CD4-positive, alpha-beta T cell treated with Interleukin-10 for 1 hour (primary cell): ENCODE measurements around the gene VWDE.
"Not testable (repeated sequence)": the region's sequence is repeated elsewhere in the genome, so short reads cannot be mapped to it uniquely, and the experiment has no call there.

ENCODE experiments used
- DNase-seq: peaks from one replicate; pipeline ENCODE4 v3.0.0-alpha.2; 2020

Gene VWDE

GRCh38 chr7:12403287-12404181 is at the start of gene VWDE:
TSS of gene VWDE (minus strand) at chr7:12403865. CDS start at chr7:12403716, 149 bp downstream.
- peak; percentile 35 for DNase-seq

GRCh38 chr7:12453136-12453535 is 49.5 kb upstream of the VWDE start:
- not testable (repeated sequence) for DNase-seq

- no peak for DNase-seq
Measured at GRCh38 chr7:12450615-12451014, 47.0 kb upstream of the VWDE start.

GRCh38 chr7:12444785-12445184 is 41.1 kb upstream of the VWDE start:
- no peak for DNase-seq

- no peak for DNase-seq
Measured at GRCh38 chr7:12440229-12440628, 36.6 kb upstream of the VWDE start.

- DNase-seq = no peak
Measured at GRCh38 chr7:12436896-12437535, 33.4 kb upstream of the VWDE start.

GRCh38 chr7:12436126-12436525 is 32.5 kb upstream of the VWDE start:
- DNase-seq = no peak

GRCh38 chr7:12434012-12434642 is 30.5 kb upstream of the VWDE start:
- DNase-seq = no peak

- no peak for DNase-seq
Measured at GRCh38 chr7:12431886-12432556, 28.4 kb upstream of the VWDE start.

- DNase-seq = no peak
Measured at GRCh38 chr7:12425311-12425710, 21.6 kb upstream of the VWDE start.

GRCh38 chr7:12423997-12424745 is 20.5 kb upstream of the VWDE start:
- no peak for DNase-seq

GRCh38 chr7:12423355-12423996 is 19.8 kb upstream of the VWDE start:
- DNase-seq = no peak

- DNase-seq = no peak
Measured at GRCh38 chr7:12422554-12423320, 19.1 kb upstream of the VWDE start.

- no peak for DNase-seq
Measured at GRCh38 chr7:12418452-12418851, 14.8 kb upstream of the VWDE start.

- DNase-seq = no peak
Measured at GRCh38 chr7:12415072-12415471, 11.4 kb upstream of the VWDE start.

GRCh38 chr7:12412407-12412806 is 8.7 kb upstream of the VWDE start:
- DNase-seq = no peak

GRCh38 chr7:12410523-12410922 is 6.9 kb upstream of the VWDE start:
- no peak for DNase-seq

- DNase-seq = no peak
Measured at GRCh38 chr7:12409097-12409711, 5.5 kb upstream of the VWDE start.

- not testable (repeated sequence) for DNase-seq
Measured at GRCh38 chr7:12407652-12408051, 4.0 kb upstream of the VWDE start.

GRCh38 chr7:12402365-12402725 is 1.3 kb downstream of the VWDE start:
- no peak for DNase-seq
